Neural cell (in vitro differentiated cells): ENCODE results near the gene APBA1.

Experiments
- EP300 ChIP-seq: fragments of 450-650 bp; conservative IDR thresholded peaks from 2 replicates; pipeline ENCODE4 v1.6.1; 2014; ENCODE audit warnings: antibody characterized with exemption, mild to moderate bottlenecking, moderate library complexity; ENCODE audit not compliant: poor library complexity, severe bottlenecking
- EZH2 ChIP-seq: fragments of 200-600, 300-800 bp; shearing (Covaris generic), sonication (generic); IDR thresholded peaks from 2 replicates; pipeline ENCODE4 v1.6.1; 2014; ENCODE audit warnings: antibody characterized with exemption, low read length, borderline replicate concordance, mild to moderate bottlenecking; ENCODE audit not compliant: insufficient read depth, poor library complexity, severe bottlenecking
- MXI1 ChIP-seq: fragments of 450-650 bp; conservative IDR thresholded peaks from 2 replicates; pipeline ENCODE4 v1.6.1; 2014; ENCODE audit warnings: antibody characterized with exemption, mild to moderate bottlenecking; ENCODE audit not compliant: poor library complexity, severe bottlenecking
- POLR2AphosphoS5 ChIP-seq: IDR thresholded peaks from 2 replicates; pipeline ENCODE4 v1.6.1; 2012
- RAD21 ChIP-seq: fragments of 450-650 bp; conservative IDR thresholded peaks from 2 replicates; pipeline ENCODE4 v1.6.1; 2014; ENCODE audit warnings: antibody characterized with exemption, mild to moderate bottlenecking, moderate library complexity
- SMC3 ChIP-seq: fragments of 450-650 bp; conservative IDR thresholded peaks from 2 replicates; pipeline ENCODE4 v1.6.1; 2014; ENCODE audit warnings: antibody characterized with exemption, mild to moderate bottlenecking, moderate library complexity; ENCODE audit not compliant: poor library complexity
- TAF1 ChIP-seq: IDR thresholded peaks from 2 replicates; pipeline ENCODE4 v1.6.1; 2012; ENCODE audit warnings: low read depth
- TF ChIP-seq, protein P1 (sequence below): fragments of 450-650 bp; IDR thresholded peaks from 2 replicates; pipeline ENCODE4 v1.5.1; 2014; ENCODE audit warnings: antibody characterized with exemption, mild to moderate bottlenecking, moderate library complexity; ENCODE audit not compliant: poor library complexity, severe bottlenecking
- TF ChIP-seq, protein P2 (sequence below): IDR thresholded peaks from 2 replicates; pipeline ENCODE4 v1.6.1; 2012; ENCODE audit warnings: borderline replicate concordance

DNA sequence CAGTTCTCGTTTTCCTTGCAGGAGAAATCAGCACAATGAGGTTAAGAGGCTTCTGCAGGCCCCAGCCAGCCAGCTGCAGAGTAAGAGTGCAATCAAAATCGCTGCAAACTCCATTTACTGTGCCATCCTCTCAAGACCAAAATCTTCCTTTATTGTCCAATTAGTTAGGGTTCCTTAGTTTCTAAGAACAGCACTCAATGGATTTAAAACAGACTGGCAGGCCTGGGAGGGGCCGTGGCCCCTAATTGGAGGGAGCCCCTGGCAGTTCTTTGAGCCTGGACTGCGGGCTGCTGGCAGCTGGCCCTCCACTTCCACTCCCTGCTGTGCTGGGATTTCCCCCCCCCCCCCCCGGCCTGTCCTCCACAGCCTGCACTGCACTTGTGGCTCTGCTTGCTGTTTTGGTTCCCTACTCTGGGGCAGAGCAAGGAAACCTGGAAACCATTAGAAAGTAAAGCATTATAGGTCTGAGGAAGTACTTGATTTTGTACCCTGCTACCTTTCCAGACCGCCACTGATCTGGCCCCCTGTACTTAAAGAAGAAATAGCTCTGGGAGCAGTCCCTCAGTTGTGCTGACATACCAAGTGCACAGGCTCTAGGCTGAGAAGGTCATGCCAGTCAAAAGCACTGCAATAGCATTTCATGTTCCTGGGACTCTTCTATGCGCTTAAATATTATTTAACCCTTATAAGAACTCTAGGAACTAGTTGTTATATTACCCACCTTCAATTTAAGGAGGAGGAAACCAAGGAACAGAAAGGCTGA lies 129.0 kb downstream of the APBA1 start:
- TF ChIP-seq, protein P1, sequence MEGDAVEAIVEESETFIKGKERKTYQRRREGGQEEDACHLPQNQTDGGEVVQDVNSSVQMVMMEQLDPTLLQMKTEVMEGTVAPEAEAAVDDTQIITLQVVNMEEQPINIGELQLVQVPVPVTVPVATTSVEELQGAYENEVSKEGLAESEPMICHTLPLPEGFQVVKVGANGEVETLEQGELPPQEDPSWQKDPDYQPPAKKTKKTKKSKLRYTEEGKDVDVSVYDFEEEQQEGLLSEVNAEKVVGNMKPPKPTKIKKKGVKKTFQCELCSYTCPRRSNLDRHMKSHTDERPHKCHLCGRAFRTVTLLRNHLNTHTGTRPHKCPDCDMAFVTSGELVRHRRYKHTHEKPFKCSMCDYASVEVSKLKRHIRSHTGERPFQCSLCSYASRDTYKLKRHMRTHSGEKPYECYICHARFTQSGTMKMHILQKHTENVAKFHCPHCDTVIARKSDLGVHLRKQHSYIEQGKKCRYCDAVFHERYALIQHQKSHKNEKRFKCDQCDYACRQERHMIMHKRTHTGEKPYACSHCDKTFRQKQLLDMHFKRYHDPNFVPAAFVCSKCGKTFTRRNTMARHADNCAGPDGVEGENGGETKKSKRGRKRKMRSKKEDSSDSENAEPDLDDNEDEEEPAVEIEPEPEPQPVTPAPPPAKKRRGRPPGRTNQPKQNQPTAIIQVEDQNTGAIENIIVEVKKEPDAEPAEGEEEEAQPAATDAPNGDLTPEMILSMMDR: no peak
- TF ChIP-seq POLR2AphosphoS5: no peak
- TF ChIP-seq EP300: no peak
- no peak for TF ChIP-seq RAD21
- no peak for TF ChIP-seq SMC3
- TF ChIP-seq MXI1: no peak
- TF ChIP-seq EZH2: no peak
- TF ChIP-seq TAF1: no peak
- TF ChIP-seq, protein P2, sequence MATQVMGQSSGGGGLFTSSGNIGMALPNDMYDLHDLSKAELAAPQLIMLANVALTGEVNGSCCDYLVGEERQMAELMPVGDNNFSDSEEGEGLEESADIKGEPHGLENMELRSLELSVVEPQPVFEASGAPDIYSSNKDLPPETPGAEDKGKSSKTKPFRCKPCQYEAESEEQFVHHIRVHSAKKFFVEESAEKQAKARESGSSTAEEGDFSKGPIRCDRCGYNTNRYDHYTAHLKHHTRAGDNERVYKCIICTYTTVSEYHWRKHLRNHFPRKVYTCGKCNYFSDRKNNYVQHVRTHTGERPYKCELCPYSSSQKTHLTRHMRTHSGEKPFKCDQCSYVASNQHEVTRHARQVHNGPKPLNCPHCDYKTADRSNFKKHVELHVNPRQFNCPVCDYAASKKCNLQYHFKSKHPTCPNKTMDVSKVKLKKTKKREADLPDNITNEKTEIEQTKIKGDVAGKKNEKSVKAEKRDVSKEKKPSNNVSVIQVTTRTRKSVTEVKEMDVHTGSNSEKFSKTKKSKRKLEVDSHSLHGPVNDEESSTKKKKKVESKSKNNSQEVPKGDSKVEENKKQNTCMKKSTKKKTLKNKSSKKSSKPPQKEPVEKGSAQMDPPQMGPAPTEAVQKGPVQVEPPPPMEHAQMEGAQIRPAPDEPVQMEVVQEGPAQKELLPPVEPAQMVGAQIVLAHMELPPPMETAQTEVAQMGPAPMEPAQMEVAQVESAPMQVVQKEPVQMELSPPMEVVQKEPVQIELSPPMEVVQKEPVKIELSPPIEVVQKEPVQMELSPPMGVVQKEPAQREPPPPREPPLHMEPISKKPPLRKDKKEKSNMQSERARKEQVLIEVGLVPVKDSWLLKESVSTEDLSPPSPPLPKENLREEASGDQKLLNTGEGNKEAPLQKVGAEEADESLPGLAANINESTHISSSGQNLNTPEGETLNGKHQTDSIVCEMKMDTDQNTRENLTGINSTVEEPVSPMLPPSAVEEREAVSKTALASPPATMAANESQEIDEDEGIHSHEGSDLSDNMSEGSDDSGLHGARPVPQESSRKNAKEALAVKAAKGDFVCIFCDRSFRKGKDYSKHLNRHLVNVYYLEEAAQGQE: no peak
